IMR-90 (cell line): Measurements from ENCODE around the gene SERPINI2. TPM values are rescaled to one million over a fixed set of nuclear protein-coding genes. Genes with fewer than 3 reads are reported as not detected.

Experiments used
- ATAC-seq: fragments of 200-7000 bp; cut with Tn5 transposase; 2 replicates; pipeline ENCODE4 v1.9.1; 2020; ENCODE audit warnings: low read depth, mild to moderate bottlenecking, moderate library complexity
- BruUV-seq: library from RNA; stranded (reverse); fragments of 400-500 nt; replicated peaks from 2 replicates; lab custom pipeline; 2021; lab: Mats Ljungman, UMichigan
- CTCF ChIA-PET: fragments of 300-600 bp; formaldehyde crosslinking; extraction: SDS; loops from one replicate; lab custom pipeline; 2021; ENCODE audit warnings: antibody characterized with exemption; lab: Yijun Ruan, JAX
- POLR2A ChIA-PET: fragments of 300-600 bp; sonication (Branson Sonifier 250); formaldehyde crosslinking; loops from one replicate; lab custom pipeline; 2022; ENCODE audit warnings: antibody characterized with exemption; ENCODE audit not compliant: unreplicated experiment; lab: Charles Lee
- DNase-seq: peaks from one replicate; pipeline ENCODE4 v3.0.0; 2013
- H2AFZ ChIP-seq: replicated peaks from 2 replicates; pipeline ENCODE3; 2013; ENCODE audit warnings: low read length, mild to moderate bottlenecking; ENCODE audit not compliant: poor library complexity
- H2AK5ac ChIP-seq: 2 replicates; pipeline ENCODE4 v1.6.1; 2013; ENCODE audit warnings: low read depth, low read length, inconsistent platforms
- H2AK9ac ChIP-seq: replicated peaks from 2 replicates; pipeline ENCODE3; 2013; ENCODE audit warnings: mild to moderate bottlenecking, low read depth, low read length, moderate library complexity; ENCODE audit not compliant: poor library complexity
- H2BK120ac ChIP-seq: 2 replicates; pipeline ENCODE4 v1.6.1; 2013; ENCODE audit warnings: low read depth, low read length, inconsistent platforms
- H2BK15ac ChIP-seq: 3 replicates; pipeline ENCODE4 v1.6.1; 2013; ENCODE audit warnings: low read depth, low read length, inconsistent platforms
- H2BK20ac ChIP-seq: 2 replicates; pipeline ENCODE4 v1.6.1; 2013; ENCODE audit warnings: low read depth, mild to moderate bottlenecking, inconsistent platforms, low read length, moderate library complexity
- H2BK5ac ChIP-seq: 2 replicates; pipeline ENCODE4 v1.6.1; 2013; ENCODE audit warnings: mild to moderate bottlenecking, low read depth, low read length, inconsistent platforms; ENCODE audit not compliant: poor library complexity, severe bottlenecking
- H3K14ac ChIP-seq: replicated peaks from 2 replicates; pipeline ENCODE4 v1.6.1; 2013; ENCODE audit warnings: low read depth, low read length, inconsistent platforms
- H3K18ac ChIP-seq: 2 replicates; pipeline ENCODE4 v1.6.1; 2013; ENCODE audit warnings: low read depth, low read length, control low read depth
- H3K23ac ChIP-seq: 2 replicates; pipeline ENCODE4 v1.6.1; 2013; ENCODE audit warnings: low read depth, low read length, inconsistent platforms
- H3K27ac ChIP-seq: 2 replicates; pipeline ENCODE4 v1.5.1; 2013; ENCODE audit warnings: mild to moderate bottlenecking, control low read depth, low read length; ENCODE audit not compliant: insufficient read depth
- H3K27me3 ChIP-seq: 2 replicates; pipeline ENCODE4 v1.6.1; 2013; ENCODE audit warnings: low read length; ENCODE audit not compliant: control insufficient read depth, insufficient read depth
- H3K36me3 ChIP-seq: 2 replicates; pipeline ENCODE4 v1.6.1; 2013; ENCODE audit warnings: low read length, mixed read lengths; ENCODE audit not compliant: control insufficient read depth, insufficient read depth
- H3K4ac ChIP-seq: 2 replicates; pipeline ENCODE4 v1.6.1; 2013; ENCODE audit warnings: low read depth, low read length, inconsistent platforms
- H3K4me1 ChIP-seq: 2 replicates; pipeline ENCODE4 v1.6.1; 2013; ENCODE audit warnings: low read length, mixed read lengths; ENCODE audit not compliant: control insufficient read depth, insufficient read depth
- H3K4me2 ChIP-seq: 2 replicates; pipeline ENCODE4 v1.6.1; 2013; ENCODE audit warnings: low read depth, mild to moderate bottlenecking, control low read depth, low read length, moderate library complexity
- H3K4me3 ChIP-seq: 2 replicates; pipeline ENCODE4 v1.5.1; 2013; ENCODE audit warnings: low read depth, mild to moderate bottlenecking, control low read depth, low read length, moderate library complexity; ENCODE audit not compliant: insufficient read depth
- H3K56ac ChIP-seq: 2 replicates; pipeline ENCODE4 v1.6.1; 2013; ENCODE audit warnings: low read length, inconsistent platforms; ENCODE audit not compliant: insufficient read depth; ENCODE audit errors: extremely low read depth
- H3K79me1 ChIP-seq, 2 experiments: 2 replicates each; pipeline ENCODE4 v1.6.1; 2013; ENCODE audit warnings: low read length in 2 of 2, inconsistent platforms in 1 of 2, low read depth in 1 of 2
- H3K9ac ChIP-seq: 2 replicates; pipeline ENCODE4 v1.6.1; 2013; ENCODE audit warnings: low read depth, low read length, control low read depth
- H3K9me1 ChIP-seq: 2 replicates; pipeline ENCODE4 v1.6.1; 2013; ENCODE audit warnings: low read length, inconsistent platforms; ENCODE audit not compliant: insufficient read depth
- H3K9me3 ChIP-seq: 2 replicates; pipeline ENCODE4 v1.6.1; 2013; ENCODE audit warnings: low read length; ENCODE audit not compliant: control insufficient read depth, insufficient read depth
- H4K20me1 ChIP-seq: 2 replicates; pipeline ENCODE4 v1.6.1; 2013; ENCODE audit warnings: low read length, inconsistent platforms; ENCODE audit not compliant: insufficient read depth
- H4K5ac ChIP-seq: 2 replicates; pipeline ENCODE4 v1.6.1; 2013; ENCODE audit warnings: mild to moderate bottlenecking, low read depth, low read length, control low read depth
- H4K8ac ChIP-seq, 2 experiments: 2 replicates each; pipeline ENCODE4 v1.6.1; 2013; ENCODE audit warnings: low read depth in 2 of 2, low read length in 2 of 2, control low read depth in 1 of 2, inconsistent platforms in 1 of 2
- H4K91ac ChIP-seq: 2 replicates; pipeline ENCODE4 v1.6.1; 2013; ENCODE audit warnings: low read depth, low read length, inconsistent platforms; ENCODE audit not compliant: insufficient read depth
- CTCF ChIP-seq: conservative IDR thresholded peaks from 2 replicates; pipeline ENCODE4 v1.5.1; 2012; ENCODE audit warnings: mild to moderate bottlenecking, low read depth, low read length, improper control_type of control experiment
- MAFK ChIP-seq: IDR thresholded peaks from 2 replicates; pipeline ENCODE4 v1.6.1; 2012; ENCODE audit warnings: low read depth, low read length, improper control_type of control experiment
- POLR2A ChIP-seq: IDR thresholded peaks from 2 replicates; pipeline ENCODE4 v1.6.1; 2012; ENCODE audit warnings: mild to moderate bottlenecking, low read depth, low read length
- RCOR1 ChIP-seq: IDR thresholded peaks from 2 replicates; pipeline ENCODE4 v1.6.1; 2012; ENCODE audit warnings: mild to moderate bottlenecking, low read length, improper control_type of control experiment; ENCODE audit not compliant: insufficient replicate concordance
- SMC3 ChIP-seq: fragments of 150-350 bp; IDR thresholded peaks from 2 replicates; pipeline ENCODE4 v1.6.1; 2016; ENCODE audit warnings: low read depth, mild to moderate bottlenecking, antibody characterized with exemption, low read length, moderate library complexity
- USF2 ChIP-seq: fragments of 150-350 bp; IDR thresholded peaks from 2 replicates; pipeline ENCODE4 v1.6.1; 2017; ENCODE audit warnings: mild to moderate bottlenecking, antibody characterized with exemption, low read length, low read depth
- dilution Hi-C: fragments of 300-500 bp; cut with HindIII; formaldehyde crosslinking; loops from one replicate; pipeline ENCODE4 v1.14.3; 2018; ENCODE audit warnings: low sequenced_read_pairs; ENCODE audit not compliant: unreplicated experiment
- in situ Hi-C: fragments of 300-500 bp; cut with MboI; formaldehyde crosslinking; loops from 3 replicates; pipeline ENCODE4 v1.14.3; 2019; ENCODE audit warnings: low sequenced_read_pairs, inconsistent platforms, mixed read lengths
- intact Hi-C: fragments of 100-400 bp; cut with micrococcal nuclease; formaldehyde crosslinking; loops from 2 replicates; pipeline ENCODE4 v1.10.0; 2022
- polyA plus RNA-seq, 3 experiments: library from polyadenylated mRNA; depleted of rRNA; stranded (reverse); fragments of >200 nt; gene quantifications; 2 replicates each; pipeline ENCODE4 v1.2.3, GENCODE V29; 2012; ENCODE audit warnings: low replicate concordance in 1 of 3
- total RNA-seq: library from RNA; depleted of rRNA; stranded (reverse); fragments of >200 nt; gene quantifications from 2 replicates; pipeline ENCODE4 v1.2.3, GENCODE V29; 2012
- TF ChIP-seq, protein P1 (sequence below): fragments of 150-350 bp; IDR thresholded peaks from 2 replicates; pipeline ENCODE4 v1.6.1; 2016; ENCODE audit warnings: low read depth, mild to moderate bottlenecking, low read length, moderate library complexity, borderline replicate concordance

The SERPINI2 gene
- total and polyA plus RNA-seq, 2 of the 4 experiments (the other 2 are of a cell fraction) = not detected

DNA sequence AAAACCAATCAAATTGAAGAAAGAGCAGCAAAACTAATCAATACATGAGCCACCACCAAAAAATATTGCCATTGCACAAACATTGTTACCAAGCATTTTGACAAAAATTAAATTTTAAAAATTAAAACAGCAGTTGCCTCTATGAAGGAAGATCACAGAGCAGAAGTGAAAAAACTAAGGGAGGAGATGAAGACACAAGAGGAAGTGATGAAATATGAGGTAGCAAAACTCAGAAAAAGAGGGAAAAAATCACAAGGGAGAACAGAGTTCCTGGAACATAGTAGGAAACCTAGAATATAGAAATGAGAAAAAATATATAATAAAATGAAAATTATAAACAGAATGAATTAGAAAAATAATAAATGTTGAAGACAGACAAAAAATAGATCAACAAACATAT lies 7.3 kb upstream of the SERPINI2 start:
- Histone ChIP-seq H2BK15ac (no peak overlapping the region), H4K20me1 (no peaks in the 10 kb centered on the region), H3K14ac (no peak overlapping the region), H2AK5ac (no peak overlapping the region), H3K9me3 (no peaks in the 10 kb centered on the region), H3K27me3 (no peaks in the 10 kb centered on the region), H4K91ac (no peak overlapping the region), H3K23ac (no peak overlapping the region), H2AFZ (no peak overlapping the region), H2AK9ac (no peak overlapping the region), H3K27ac (no peak overlapping the region), H4K8ac (no peak overlapping the region), H3K36me3 (no peaks in the 10 kb centered on the region), H3K79me1 (no peaks in the 10 kb centered on the region), H2BK120ac (no peak overlapping the region), H3K4me2 (no peak overlapping the region), H3K56ac (no peak overlapping the region), H3K4me3 (no peak overlapping the region), H3K9ac (no peak overlapping the region), H2BK20ac (no peak overlapping the region), H3K4me1 (no peaks in the 10 kb centered on the region), H3K18ac (no peak overlapping the region), H3K9me1 (no peaks in the 10 kb centered on the region), H3K4ac (no peak overlapping the region), H4K5ac (no peak overlapping the region), H2BK5ac (no peak overlapping the region)
- BruUV-seq = no TSS peak
- in situ Hi-C loops (no loop called here), intact Hi-C loops (no loop called here), dilution Hi-C loops (no loop called here)
- TF ChIP-seq, protein P1, sequence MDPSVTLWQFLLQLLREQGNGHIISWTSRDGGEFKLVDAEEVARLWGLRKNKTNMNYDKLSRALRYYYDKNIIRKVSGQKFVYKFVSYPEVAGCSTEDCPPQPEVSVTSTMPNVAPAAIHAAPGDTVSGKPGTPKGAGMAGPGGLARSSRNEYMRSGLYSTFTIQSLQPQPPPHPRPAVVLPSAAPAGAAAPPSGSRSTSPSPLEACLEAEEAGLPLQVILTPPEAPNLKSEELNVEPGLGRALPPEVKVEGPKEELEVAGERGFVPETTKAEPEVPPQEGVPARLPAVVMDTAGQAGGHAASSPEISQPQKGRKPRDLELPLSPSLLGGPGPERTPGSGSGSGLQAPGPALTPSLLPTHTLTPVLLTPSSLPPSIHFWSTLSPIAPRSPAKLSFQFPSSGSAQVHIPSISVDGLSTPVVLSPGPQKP = no peak
- TF ChIP-seq SMC3 (no peak), POLR2A (no peak), RCOR1 (no peak), MAFK (no peak), CTCF (no peak), USF2 (no peak)
- ATAC-seq (no peak), DNase-seq (no peak)
- POLR2A ChIA-PET = no interaction called here
- CTCF ChIA-PET = interaction anchor here (0.6 kb wide), 1 partner anchor 20 kb away, joined by 4 read pairs; no protein-coding TSS in a partner anchor
